Measurements from ENCODE around the gene PDE9A. TPM values are rescaled to one million over a fixed set of nuclear protein-coding genes. Genes with fewer than 3 reads are reported as not detected.

PDE9A gene
- total and polyA plus RNA-seq, 2 of the 4 experiments (the other 2 are of a cell fraction), result 0.89 to 0.90 TPM

DNA sequence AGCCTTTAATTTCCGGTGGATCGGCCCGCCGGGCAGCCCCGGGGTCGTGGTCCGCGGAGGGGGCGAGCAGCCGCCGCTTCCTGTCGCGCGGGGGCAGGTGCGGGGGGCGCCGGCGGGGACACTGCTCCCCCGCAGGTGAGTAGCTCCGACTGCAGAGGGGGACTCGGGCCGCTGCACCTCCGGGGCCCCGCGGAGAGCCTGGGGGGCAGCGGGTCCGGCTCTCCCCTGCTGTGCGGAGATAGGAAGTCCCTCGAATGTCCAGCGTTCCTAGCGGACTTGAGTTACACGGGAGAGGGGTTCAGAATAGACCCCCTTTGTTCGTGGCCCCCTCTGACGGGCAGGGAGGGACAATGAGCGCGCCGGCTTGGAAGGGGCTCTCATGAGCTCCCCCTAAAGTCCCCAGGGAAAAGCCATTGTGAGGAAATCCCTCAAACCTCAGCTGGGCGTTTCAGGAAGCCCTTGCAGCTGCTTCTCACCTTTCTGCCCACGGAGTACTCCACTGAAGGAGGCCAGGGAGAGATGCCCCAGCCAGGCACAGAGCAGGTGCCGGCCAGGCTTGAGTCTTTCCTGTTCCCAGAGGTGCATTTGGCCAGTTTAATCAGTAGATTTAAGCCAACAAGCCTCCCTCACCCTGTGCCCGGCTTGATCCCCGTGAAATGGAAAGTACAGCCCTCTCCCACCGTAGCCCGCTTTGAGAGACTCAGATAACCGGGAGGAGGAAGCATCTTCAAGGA lies 925 bp downstream of the PDE9A start:
- no peak overlapping the region for H2AK5ac ChIP-seq (ENCODE audit: low read depth, low read length)
- H4K8ac ChIP-seq (ENCODE audit: low read depth in 2 of 2, low read length in 2 of 2), result no peak overlapping the region
- no peaks in the 10 kb centered on the region for H3K9me3 ChIP-seq (ENCODE audit: control insufficient read depth, insufficient read depth, low read length)
- no peak overlapping the region for H3K4ac ChIP-seq (ENCODE audit: low read depth, low read length)
- ChIA-PET CTCF (interaction anchor here (0.6 kb wide), 1 partner anchor 160 kb away, joined by 3 read pairs; no protein-coding TSS in a partner anchor), POLR2A (ENCODE audit: unreplicated experiment) (no interaction called here)
- H3K14ac ChIP-seq (replicated peaks; ENCODE audit: low read depth, low read length), result no peak overlapping the region
- no peak overlapping the region for H3K27ac ChIP-seq (ENCODE audit: insufficient read depth, low read length)
- 0 out of 2 replicates have a peak, but pooled peaks cover 3% of the 10 kb centered on the region for H3K9me1 ChIP-seq (ENCODE audit: insufficient read depth, low read length)
- DNase-seq (no peak), ATAC-seq (ENCODE audit: low read depth) (no peak; the same call in 1 of the 2 replicates)
- H2AFZ ChIP-seq (replicated peaks; ENCODE audit: low read length, poor library complexity), result peak overlapping the region; percentile 78
- H3K56ac ChIP-seq (ENCODE audit: extremely low read depth, insufficient read depth, low read length), result no peak overlapping the region
- H2BK15ac ChIP-seq (ENCODE audit: low read depth, low read length), result no peak overlapping the region
- 2% methylated on average over 15 of the region's 45 CpGs; no CpG with 5 or more reads in 1 of the 2 experiments for WGBS, 2 experiments (ENCODE audit: extremely low coverage in 2 of 2, insufficient read length in 1 of 2)
- peak overlapping the region; percentile 89 for H3K4me2 ChIP-seq (ENCODE audit: low read depth, low read length)
- intact Hi-C loops (cut with micrococcal nuclease), result loop anchor here (10.0 kb wide), 1 partner anchor 160 kb away; no protein-coding TSS in a partner anchor
- H2BK120ac ChIP-seq (ENCODE audit: low read depth, low read length), result no peak overlapping the region
- no peak overlapping the region for H3K18ac ChIP-seq (ENCODE audit: low read depth, low read length)
- H3K9ac ChIP-seq (ENCODE audit: low read depth, low read length), result no peak overlapping the region; the same call in 1 of the 2 replicates
- H2AK9ac ChIP-seq (replicated peaks; ENCODE audit: low read depth, low read length, poor library complexity), result no peak overlapping the region
- H2BK5ac ChIP-seq (ENCODE audit: low read depth, low read length, poor library complexity, severe bottlenecking), result no peak overlapping the region
- no peak overlapping the region for H2BK20ac ChIP-seq (ENCODE audit: low read depth, low read length)
- no peaks in the 10 kb centered on the region for H3K79me1 ChIP-seq (ENCODE audit: low read depth in 1 of 2, low read length in 2 of 2)
- H3K36me3 ChIP-seq (ENCODE audit: control insufficient read depth, insufficient read depth, low read length), result no peaks in the 10 kb centered on the region
- H3K4me1 ChIP-seq (ENCODE audit: control insufficient read depth, insufficient read depth, low read length), result peaks cover 2% of the 10 kb centered on the region; the same call in 1 of the 2 replicates
- dilution Hi-C loops (cut with HindIII; ENCODE audit: low sequenced_read_pairs, unreplicated experiment), result no loop called here
- H3K23ac ChIP-seq (ENCODE audit: low read depth, low read length), result no peak overlapping the region
- H4K91ac ChIP-seq (ENCODE audit: insufficient read depth, low read depth, low read length), result no peak overlapping the region
- peaks cover 28% of the 10 kb centered on the region for H3K27me3 ChIP-seq (ENCODE audit: control insufficient read depth, insufficient read depth, low read length)
- no peak overlapping the region for H4K5ac ChIP-seq (ENCODE audit: low read depth, low read length)
- in situ Hi-C loops (cut with MboI; ENCODE audit: low sequenced_read_pairs), result no loop called here
- peak overlapping the region; percentile 45 for H3K4me3 ChIP-seq (ENCODE audit: insufficient read depth, low read depth, low read length)
- peaks cover 2% of the 10 kb centered on the region for H4K20me1 ChIP-seq (ENCODE audit: insufficient read depth, low read length)
- no TSS peak for BruUV-seq (replicated peaks)
- TF ChIP-seq, protein P1, sequence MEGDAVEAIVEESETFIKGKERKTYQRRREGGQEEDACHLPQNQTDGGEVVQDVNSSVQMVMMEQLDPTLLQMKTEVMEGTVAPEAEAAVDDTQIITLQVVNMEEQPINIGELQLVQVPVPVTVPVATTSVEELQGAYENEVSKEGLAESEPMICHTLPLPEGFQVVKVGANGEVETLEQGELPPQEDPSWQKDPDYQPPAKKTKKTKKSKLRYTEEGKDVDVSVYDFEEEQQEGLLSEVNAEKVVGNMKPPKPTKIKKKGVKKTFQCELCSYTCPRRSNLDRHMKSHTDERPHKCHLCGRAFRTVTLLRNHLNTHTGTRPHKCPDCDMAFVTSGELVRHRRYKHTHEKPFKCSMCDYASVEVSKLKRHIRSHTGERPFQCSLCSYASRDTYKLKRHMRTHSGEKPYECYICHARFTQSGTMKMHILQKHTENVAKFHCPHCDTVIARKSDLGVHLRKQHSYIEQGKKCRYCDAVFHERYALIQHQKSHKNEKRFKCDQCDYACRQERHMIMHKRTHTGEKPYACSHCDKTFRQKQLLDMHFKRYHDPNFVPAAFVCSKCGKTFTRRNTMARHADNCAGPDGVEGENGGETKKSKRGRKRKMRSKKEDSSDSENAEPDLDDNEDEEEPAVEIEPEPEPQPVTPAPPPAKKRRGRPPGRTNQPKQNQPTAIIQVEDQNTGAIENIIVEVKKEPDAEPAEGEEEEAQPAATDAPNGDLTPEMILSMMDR (conservative IDR thresholded peaks at IDR 0.05; ENCODE audit: low read depth, low read length), result no peak
- no peak for TF ChIP-seq RCOR1 (IDR thresholded peaks at IDR 0.05; ENCODE audit: insufficient replicate concordance, low read length)
- no peak for TF ChIP-seq MAFK (IDR thresholded peaks at IDR 0.05; ENCODE audit: low read depth, low read length)
- no peak for TF ChIP-seq BHLHE40 (IDR thresholded peaks at IDR 0.05; ENCODE audit: low read depth, low read length)
- no peak for TF ChIP-seq NFE2L2 (IDR thresholded peaks at IDR 0.05; ENCODE audit: low read depth, low read length)
- TF ChIP-seq FOS (IDR thresholded peaks at IDR 0.05; ENCODE audit: low read depth, low read length), result no peak
- TF ChIP-seq MAZ (IDR thresholded peaks at IDR 0.05; ENCODE audit: borderline replicate concordance, low read depth, low read length), result no peak
- no peak for TF ChIP-seq RAD21 (IDR thresholded peaks at IDR 0.05; ENCODE audit: low read length)
- TF ChIP-seq, protein P2, sequence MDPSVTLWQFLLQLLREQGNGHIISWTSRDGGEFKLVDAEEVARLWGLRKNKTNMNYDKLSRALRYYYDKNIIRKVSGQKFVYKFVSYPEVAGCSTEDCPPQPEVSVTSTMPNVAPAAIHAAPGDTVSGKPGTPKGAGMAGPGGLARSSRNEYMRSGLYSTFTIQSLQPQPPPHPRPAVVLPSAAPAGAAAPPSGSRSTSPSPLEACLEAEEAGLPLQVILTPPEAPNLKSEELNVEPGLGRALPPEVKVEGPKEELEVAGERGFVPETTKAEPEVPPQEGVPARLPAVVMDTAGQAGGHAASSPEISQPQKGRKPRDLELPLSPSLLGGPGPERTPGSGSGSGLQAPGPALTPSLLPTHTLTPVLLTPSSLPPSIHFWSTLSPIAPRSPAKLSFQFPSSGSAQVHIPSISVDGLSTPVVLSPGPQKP (IDR thresholded peaks at IDR 0.05; ENCODE audit: borderline replicate concordance, low read depth, low read length), result no peak
- TF ChIP-seq CEBPB (IDR thresholded peaks at IDR 0.05; ENCODE audit: low read depth, low read length), result no peak
- TF ChIP-seq, protein P3, sequence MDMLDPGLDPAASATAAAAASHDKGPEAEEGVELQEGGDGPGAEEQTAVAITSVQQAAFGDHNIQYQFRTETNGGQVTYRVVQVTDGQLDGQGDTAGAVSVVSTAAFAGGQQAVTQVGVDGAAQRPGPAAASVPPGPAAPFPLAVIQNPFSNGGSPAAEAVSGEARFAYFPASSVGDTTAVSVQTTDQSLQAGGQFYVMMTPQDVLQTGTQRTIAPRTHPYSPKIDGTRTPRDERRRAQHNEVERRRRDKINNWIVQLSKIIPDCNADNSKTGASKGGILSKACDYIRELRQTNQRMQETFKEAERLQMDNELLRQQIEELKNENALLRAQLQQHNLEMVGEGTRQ (IDR thresholded peaks at IDR 0.05; ENCODE audit: low read depth, low read length), result no peak
- no peak for TF ChIP-seq SMC3 (IDR thresholded peaks at IDR 0.05; ENCODE audit: low read depth, low read length)
- no peak for TF ChIP-seq RFX5 (IDR thresholded peaks at IDR 0.05; ENCODE audit: low read depth, low read length)
- TF ChIP-seq MXI1 (IDR thresholded peaks at IDR 0.05; ENCODE audit: borderline replicate concordance, low read depth, low read length), result no peak
- TF ChIP-seq POLR2A (IDR thresholded peaks at IDR 0.05; ENCODE audit: low read depth, low read length), result no peak
